GM21390 (cell line): ENCODE results near the gene NLRC4.
"Not testable (repeated sequence)": the region's sequence is repeated elsewhere in the genome, so short reads cannot be mapped to it uniquely, and the experiment has no call there.

Source experiments
- ATAC-seq: cut with Tn5 transposase; IDR thresholded peaks from one replicate; pipeline ENCODE4 v1.9.1; 2021; ENCODE audit not compliant: unreplicated experiment

Gene NLRC4

DNA sequence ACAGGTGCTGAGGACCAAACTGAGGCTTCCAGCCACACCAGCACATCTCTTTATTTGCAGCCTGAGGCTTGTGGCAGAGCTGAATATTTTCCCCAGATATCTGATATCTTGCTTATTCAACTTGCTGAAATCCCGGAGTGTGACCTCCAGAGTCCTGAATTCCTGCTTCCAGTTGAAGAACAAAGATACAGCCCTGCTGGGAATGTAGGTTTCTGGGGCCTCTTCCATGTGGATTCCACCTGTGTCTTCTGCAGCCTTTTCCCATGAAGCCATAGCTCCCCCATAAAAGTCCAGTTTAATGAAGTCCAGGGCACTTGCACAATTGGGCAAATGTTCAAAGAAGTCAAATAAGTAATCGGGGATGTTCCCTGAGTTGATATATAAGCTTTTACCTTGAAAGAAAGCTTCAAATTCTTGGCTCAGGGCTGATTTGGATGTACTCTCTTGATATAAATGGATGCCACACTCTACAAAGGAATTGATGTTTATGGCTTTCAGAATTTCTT lies 14.9 kb downstream of the NLRC4 start:
- no peak for ATAC-seq

GRCh38 chr2:32248299-32248698 lies 16.4 kb downstream of the NLRC4 start:
- ATAC-seq = no peak

GRCh38 chr2:32246911-32247310 lies 17.8 kb downstream of the NLRC4 start:
- ATAC-seq = no peak

DNA sequence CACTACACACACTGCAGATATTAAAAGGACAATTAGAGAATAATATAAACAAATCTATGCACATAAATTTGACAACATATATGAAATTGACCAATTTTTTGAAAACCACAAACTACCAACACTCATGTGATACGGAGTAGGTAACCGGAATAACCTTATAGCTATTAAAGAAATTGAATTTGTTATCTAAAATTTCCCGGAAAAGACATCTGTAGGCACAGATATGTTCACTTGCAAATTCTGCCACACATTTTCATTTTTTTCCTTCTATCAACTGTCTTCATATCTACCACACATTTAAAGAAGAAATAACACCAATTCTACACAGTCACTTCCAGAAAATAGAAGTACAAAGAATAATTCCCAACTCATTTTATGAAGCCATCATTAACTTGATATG lies 22.4 kb downstream of the NLRC4 start:
- no peak for ATAC-seq

DNA sequence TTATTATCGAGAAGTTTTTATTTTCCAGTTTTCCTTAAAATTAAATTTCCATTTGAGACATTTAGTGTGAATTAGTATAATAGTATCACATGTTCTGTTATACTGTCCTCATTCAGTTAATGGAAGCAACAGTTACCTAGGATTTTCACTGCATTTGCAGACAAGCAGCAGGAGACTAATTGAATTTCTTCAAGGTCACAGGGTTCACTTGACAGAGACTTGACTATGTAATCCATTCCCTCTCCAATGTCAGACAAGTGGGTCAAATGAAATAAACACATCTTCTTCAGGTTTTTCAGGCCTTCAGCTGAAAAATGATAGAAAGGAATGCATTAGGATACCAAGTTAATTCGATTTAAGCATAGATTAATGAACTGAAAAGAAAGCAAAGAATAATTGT lies 26.7 kb downstream of the NLRC4 start:
- no peak for ATAC-seq

DNA sequence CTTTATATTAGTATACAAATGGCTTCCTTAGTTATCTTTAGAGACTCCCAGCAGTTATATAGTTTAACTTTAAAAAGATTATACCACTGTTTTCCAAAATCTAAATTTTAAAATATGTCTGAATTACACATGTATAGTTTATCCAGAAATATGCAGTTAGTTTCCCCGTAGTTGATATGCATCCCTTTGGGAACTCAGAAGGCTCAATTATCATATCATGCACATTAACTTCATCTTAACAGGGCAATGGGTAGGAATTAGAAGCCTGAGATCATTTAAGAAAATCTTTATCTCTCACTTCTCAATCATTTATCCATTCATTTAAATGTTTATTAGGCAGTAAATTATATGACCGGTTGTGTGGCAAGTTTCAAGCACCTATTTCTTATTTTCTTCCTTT lies 27.2 kb downstream of the NLRC4 start:
- no peak for ATAC-seq

DNA sequence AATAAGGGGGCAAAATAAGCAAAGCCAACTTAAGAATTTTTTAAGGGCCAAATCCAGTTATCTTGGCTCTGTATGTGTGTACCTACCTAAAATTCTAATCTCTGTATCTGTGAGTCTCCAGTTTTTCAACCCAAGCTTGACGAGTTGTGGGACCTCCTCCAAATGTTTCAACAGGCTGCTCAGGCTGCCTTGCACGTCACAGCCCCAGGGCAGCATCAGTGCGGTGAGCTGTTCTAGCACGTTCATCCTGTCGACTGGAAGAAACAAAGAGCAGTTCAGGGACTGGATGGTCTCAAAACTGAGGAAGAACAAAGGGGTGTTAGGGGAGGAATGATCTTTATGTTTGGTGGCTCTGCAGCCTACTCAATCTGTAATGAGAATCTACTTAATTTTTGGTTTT lies 29.4 kb downstream of the NLRC4 start:
- ATAC-seq = no peak

- no peak for ATAC-seq
Measured at GRCh38 chr2:32231959-32232358, 32.7 kb downstream of the NLRC4 start.

DNA sequence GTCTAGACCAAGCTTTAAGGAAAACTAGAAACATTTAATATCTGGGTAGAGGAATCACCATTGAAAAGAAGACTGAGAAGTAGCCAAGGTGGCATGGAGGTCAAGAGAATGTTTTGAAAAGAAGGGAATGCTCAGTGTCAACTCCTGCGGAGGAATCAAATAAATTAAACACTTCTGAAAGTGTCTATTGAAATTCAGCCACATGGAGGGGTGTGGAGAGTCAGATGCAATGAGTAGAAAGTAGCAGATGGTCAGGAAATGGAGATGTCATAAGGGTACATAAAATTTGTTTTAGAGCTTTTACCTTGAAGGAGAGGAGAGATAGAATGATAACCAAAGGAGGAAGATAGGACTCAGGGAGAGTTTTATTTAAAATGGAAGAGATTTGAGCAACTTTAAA lies 35.1 kb downstream of the NLRC4 start:
- ATAC-seq = no peak

- ATAC-seq = no peak
Measured at GRCh38 chr2:32228181-32228580, 36.5 kb downstream of the NLRC4 start.

- no peak for ATAC-seq
Measured at GRCh38 chr2:32227492-32227891, 37.2 kb downstream of the NLRC4 start.

GRCh38 chr2:32222966-32223365 lies 41.7 kb downstream of the NLRC4 start:
- ATAC-seq = no peak

GRCh38 chr2:32220445-32220844 lies 44.2 kb downstream of the NLRC4 start:
- ATAC-seq = no peak

- ATAC-seq = no peak
Measured at GRCh38 chr2:32212295-32212694, 52.4 kb downstream of the NLRC4 start.

GRCh38 chr2:32210767-32211408 lies 53.8 kb downstream of the NLRC4 start:
- no peak for ATAC-seq

DNA sequence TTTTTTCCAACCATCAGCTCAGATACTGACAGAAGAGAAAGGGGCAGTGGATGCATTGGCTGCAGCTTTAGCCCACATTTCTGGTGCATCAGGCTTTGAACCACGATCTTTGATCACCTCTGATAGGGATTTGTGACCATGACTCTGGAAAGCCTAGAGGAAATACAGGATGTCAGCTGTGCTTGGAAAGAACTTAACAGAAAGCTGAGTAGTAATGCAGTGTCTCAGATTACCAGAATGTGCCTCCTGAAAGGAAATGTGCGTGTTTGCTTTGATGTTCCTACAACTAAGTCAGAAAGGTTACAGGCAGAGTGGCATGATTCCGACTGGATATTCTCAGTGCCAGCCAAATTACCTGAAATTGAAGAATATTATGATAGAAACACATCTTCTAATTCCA lies 61.3 kb downstream of the NLRC4 start:
- ATAC-seq = not testable (repeated sequence)

DNA sequence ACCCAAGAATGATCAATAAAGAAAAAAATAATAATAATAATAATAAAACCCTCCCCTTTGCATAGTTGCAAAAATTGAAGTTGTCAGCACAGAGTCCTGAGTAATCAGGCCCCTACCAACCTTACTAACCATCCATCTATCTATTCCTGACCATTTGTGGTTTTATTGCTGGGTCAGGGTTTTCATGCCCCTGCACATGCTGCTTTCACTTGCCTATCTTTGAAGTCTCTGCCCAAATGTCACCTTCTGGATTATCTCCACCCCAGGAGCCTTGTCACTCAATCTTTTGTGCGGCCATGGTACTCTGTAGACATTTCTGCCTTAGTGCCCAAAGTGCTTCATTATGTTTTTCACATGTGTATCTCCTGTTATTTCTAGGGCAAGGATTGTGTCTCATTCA lies 63.9 kb downstream of the NLRC4 start:
- ATAC-seq = no peak

DNA sequence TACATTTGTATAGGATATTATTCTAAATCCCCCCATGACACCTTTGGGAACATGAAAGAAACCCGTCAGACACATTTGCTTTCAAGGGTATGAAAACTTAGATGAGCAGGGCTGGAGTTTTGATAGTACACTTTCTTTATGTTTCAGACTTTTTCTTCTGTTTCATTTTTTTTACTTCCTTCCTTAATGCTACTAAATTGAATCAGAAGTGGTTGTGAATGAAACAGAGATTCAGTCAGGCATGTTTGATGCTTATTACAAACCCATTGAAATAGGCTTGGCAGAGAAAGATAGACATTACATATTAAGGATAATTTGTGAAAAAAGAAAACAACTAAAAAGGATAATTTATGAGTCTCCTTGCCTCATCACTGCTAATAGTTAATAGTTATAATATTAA lies 72.3 kb downstream of the NLRC4 start:
- no peak for ATAC-seq

- no peak for ATAC-seq
Measured at GRCh38 chr2:32189011-32189410, 75.7 kb downstream of the NLRC4 start.

DNA sequence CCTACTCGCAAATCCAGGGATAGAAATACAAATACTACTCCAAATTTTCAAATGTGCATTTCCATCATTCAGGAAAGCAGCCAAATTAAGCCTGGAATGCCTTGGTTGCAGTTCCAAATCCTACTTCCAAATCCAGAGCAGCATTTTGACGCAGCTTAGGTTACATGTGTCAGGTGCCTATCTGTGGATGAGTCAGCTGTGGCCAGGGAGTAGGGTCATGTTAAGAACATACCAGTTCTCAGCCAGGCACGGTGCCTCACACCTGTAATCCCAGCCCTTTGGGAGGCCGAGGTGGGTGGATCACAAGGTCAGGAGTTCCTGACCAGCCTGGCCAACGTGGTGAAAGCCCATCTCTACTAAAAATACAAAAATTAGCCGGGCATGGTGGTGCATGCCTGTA lies 82.0 kb downstream of the NLRC4 start:
- ATAC-seq = no peak
